DND-41 (cell line): ENCODE data around the gene GAS2.

Experiments
- CTCF ChIP-seq: IDR thresholded peaks from 2 replicates; pipeline ENCODE4 v1.5.1; 2012; ENCODE audit warnings: borderline replicate concordance, low read length, moderate library complexity, mild to moderate bottlenecking; ENCODE audit not compliant: poor library complexity, severe bottlenecking; ENCODE audit errors: extremely low read depth
- EZH2 ChIP-seq: IDR thresholded peaks from 3 replicates; pipeline ENCODE4 v1.6.1; 2012; ENCODE audit warnings: borderline replicate concordance, low read depth, mild to moderate bottlenecking, moderate library complexity, low read length, inconsistent platforms; ENCODE audit not compliant: severe bottlenecking

GRCh38 chr11:22828373-22828772, 162.0 kb downstream of the GAS2 start:
- no peak for TF ChIP-seq CTCF
- no peak for TF ChIP-seq EZH2
